Mesendoderm (in vitro differentiated cells): ENCODE measurements around the gene TRAT1. TPM values are rescaled to one million over a fixed set of nuclear protein-coding genes. Genes with fewer than 3 reads are reported as not detected.
A peak's percentile ranks its signal among the peaks of the same experiment; 100 is the strongest.

Experiments
- DNase-seq: peaks from one replicate; pipeline ENCODE4 v3.0.0; 2013
- H2AK5ac ChIP-seq: 2 replicates; pipeline ENCODE4 v1.6.1; 2013; ENCODE audit warnings: low read length, inconsistent platforms
- H2BK120ac ChIP-seq: 2 replicates; pipeline ENCODE4 v1.6.1; 2013; ENCODE audit warnings: low read depth, mild to moderate bottlenecking, low read length, moderate library complexity, mixed read lengths
- H2BK15ac ChIP-seq: replicated peaks from 2 replicates; pipeline ENCODE4 v1.6.1; 2013; ENCODE audit warnings: low read depth, mild to moderate bottlenecking, moderate library complexity
- H2BK5ac ChIP-seq: 2 replicates; pipeline ENCODE4 v1.6.1; 2013; ENCODE audit warnings: low read length, inconsistent platforms
- H3K18ac ChIP-seq: 2 replicates; pipeline ENCODE4 v1.6.1; 2013; ENCODE audit warnings: mild to moderate bottlenecking, low read length, mixed read lengths
- H3K23ac ChIP-seq: one replicate; pipeline ENCODE4 v1.6.1; 2013; ENCODE audit warnings: low read length
- H3K27ac ChIP-seq: 2 replicates; pipeline ENCODE4 v1.5.1; 2013; ENCODE audit warnings: low read depth, mild to moderate bottlenecking, inconsistent platforms, low read length, moderate library complexity
- H3K27me3 ChIP-seq: 2 replicates; pipeline ENCODE4 v1.6.1; 2013; ENCODE audit warnings: low read length, control low read depth, mild to moderate bottlenecking, inconsistent platforms; ENCODE audit not compliant: insufficient read depth, poor library complexity
- H3K36me3 ChIP-seq: 2 replicates; pipeline ENCODE4 v1.6.1; 2013; ENCODE audit warnings: low read length, inconsistent platforms; ENCODE audit not compliant: control insufficient read depth, insufficient read depth
- H3K4ac ChIP-seq: one replicate; pipeline ENCODE4 v1.6.1; 2013; ENCODE audit warnings: low read depth, mild to moderate bottlenecking, low read length, moderate library complexity
- H3K4me1 ChIP-seq: 2 replicates; pipeline ENCODE4 v1.6.1; 2013; ENCODE audit warnings: low read depth, low read length, inconsistent platforms; ENCODE audit not compliant: control insufficient read depth
- H3K4me2 ChIP-seq: 2 replicates; pipeline ENCODE4 v1.6.1; 2013; ENCODE audit warnings: low read length
- H3K4me3 ChIP-seq: 2 replicates; pipeline ENCODE4 v1.5.1; 2013; ENCODE audit warnings: mild to moderate bottlenecking, low read length
- H3K56ac ChIP-seq: one replicate; pipeline ENCODE4 v1.6.1; 2013; ENCODE audit warnings: low read length
- H3K79me1 ChIP-seq: 2 replicates; pipeline ENCODE4 v1.6.1; 2013; ENCODE audit warnings: low read length, inconsistent platforms
- H3K79me2 ChIP-seq: 2 replicates; pipeline ENCODE4 v1.6.1; 2013; ENCODE audit warnings: mild to moderate bottlenecking, low read length; ENCODE audit not compliant: control insufficient read depth, insufficient read depth
- H3K9ac ChIP-seq: 2 replicates; pipeline ENCODE4 v1.6.1; 2013; ENCODE audit warnings: low read length, inconsistent platforms
- H4K5ac ChIP-seq: one replicate; pipeline ENCODE4 v1.6.1; 2013; ENCODE audit warnings: low read length
- H4K8ac ChIP-seq: one replicate; pipeline ENCODE4 v1.6.1; 2013; ENCODE audit warnings: low read depth, mild to moderate bottlenecking, control low read depth, low read length, moderate library complexity
- WGBS: extraction: QIAGEN DNeasy Blood & Tissue Kit; methylation state at CpG from one replicate; pipeline ENCODE4 v1.1.7; 2013; ENCODE audit warnings: low lambda C conversion rate, missing lambda C conversion rate; ENCODE audit not compliant: insufficient coverage; ENCODE audit errors: extremely low coverage; 5-methylcytosine and 5-hydroxymethylcytosine counted together
- polyA plus RNA-seq, 2 experiments: library from polyadenylated mRNA; stranded (reverse); fragments of 200-250 nt; gene quantifications; one replicate each; pipeline ENCODE4 v1.2.3, GENCODE V29; 2013

Gene TRAT1
- polyA plus RNA-seq (2013, experiment 1 of 2), result not detected
- not detected for polyA plus RNA-seq (2013, experiment 2 of 2)

GRCh38 chr3:108822123-108822897, at the start of gene TRAT1:
Gene TRAT1 (plus strand): TSS chr3:108822786. CDS start chr3:108822928, 142 bp downstream.
- Histone ChIP-seq H3K18ac (no peak within 1 kb of the TSS), H2BK120ac (no peak within 1 kb of the TSS), H3K27ac (no peak within 1 kb of the TSS), H3K27me3 (no peaks in the 10 kb centered on the region), H2AK5ac (no peak within 1 kb of the TSS), H3K79me1 (no peaks in the 10 kb centered on the region), H3K4ac (no peak within 1 kb of the TSS), H2BK15ac (no peak within 1 kb of the TSS), H2BK5ac (no peak within 1 kb of the TSS), H3K79me2 (no peaks in the 10 kb centered on the region), H3K4me3 (no peak within 1 kb of the TSS), H3K9ac (no peak within 1 kb of the TSS), H3K56ac (no peak within 1 kb of the TSS), H3K23ac (no peak within 1 kb of the TSS), H3K36me3 (no peaks in the 10 kb centered on the region), H4K5ac (no peak within 1 kb of the TSS), H4K8ac (no peak within 1 kb of the TSS), H3K4me2 (no peak within 1 kb of the TSS), H3K4me1 (no peaks in the 10 kb centered on the region)
- DNase-seq, result no peak
- no CpG with 5 or more reads among the region's 6 CpGs for WGBS

- Histone ChIP-seq H3K4me1 (no peaks in the 10 kb centered on the region), H2AK5ac (no peak overlapping the region), H4K8ac (no peak overlapping the region), H3K79me2 (no peaks in the 10 kb centered on the region), H3K27me3 (no peaks in the 10 kb centered on the region), H3K79me1 (no peaks in the 10 kb centered on the region), H3K4ac (no peak overlapping the region), H3K27ac (no peak overlapping the region), H3K9ac (no peak overlapping the region), H3K18ac (no peak overlapping the region), H3K4me3 (no peak overlapping the region), H4K5ac (no peak overlapping the region), H3K56ac (no peak overlapping the region), H3K4me2 (no peak overlapping the region), H3K23ac (no peak overlapping the region), H2BK15ac (no peak overlapping the region), H3K36me3 (no peaks in the 10 kb centered on the region), H2BK120ac (no peak overlapping the region), H2BK5ac (no peak overlapping the region)
- WGBS, result no CpG with 5 or more reads among the region's 1 CpG
- DNase-seq, result no peak
These were observed 46.9 kb upstream of the TRAT1 start for GRCh38 chr3:108775649-108776048.

GRCh38 chr3:108779496-108779895, 43.1 kb upstream of the TRAT1 start:
- no peak for DNase-seq
- H3K4me2 ChIP-seq, result no peak overlapping the region
- H2AK5ac ChIP-seq, result no peak overlapping the region
- no peak overlapping the region for H2BK15ac ChIP-seq
- no peak overlapping the region for H4K8ac ChIP-seq
- H3K27ac ChIP-seq, result no peak overlapping the region
- no peaks in the 10 kb centered on the region for H3K36me3 ChIP-seq
- H3K4me3 ChIP-seq, result no peak overlapping the region
- no peak overlapping the region for H3K4ac ChIP-seq
- H2BK120ac ChIP-seq, result no peak overlapping the region
- H3K9ac ChIP-seq, result no peak overlapping the region
- no peak overlapping the region for H4K5ac ChIP-seq
- no peak overlapping the region for H2BK5ac ChIP-seq
- H3K79me1 ChIP-seq, result no peaks in the 10 kb centered on the region
- WGBS, result no CpG with 5 or more reads among the region's 3 CpGs
- no peaks in the 10 kb centered on the region for H3K4me1 ChIP-seq
- no peak overlapping the region for H3K18ac ChIP-seq
- H3K27me3 ChIP-seq, result no peaks in the 10 kb centered on the region
- H3K56ac ChIP-seq, result no peak overlapping the region
- H3K79me2 ChIP-seq, result no peaks in the 10 kb centered on the region
- no peak overlapping the region for H3K23ac ChIP-seq

- Histone ChIP-seq H3K27me3 (no peaks in the 10 kb centered on the region), H3K27ac (no peak overlapping the region), H4K5ac (no peak overlapping the region), H3K9ac (no peak overlapping the region), H3K4me3 (no peak overlapping the region), H3K4me2 (no peak overlapping the region), H3K36me3 (no peaks in the 10 kb centered on the region), H2BK15ac (no peak overlapping the region), H3K56ac (no peak overlapping the region), H3K79me1 (no peaks in the 10 kb centered on the region), H3K18ac (no peak overlapping the region), H3K23ac (no peak overlapping the region), H4K8ac (no peak overlapping the region), H3K79me2 (no peaks in the 10 kb centered on the region), H3K4me1 (no peaks in the 10 kb centered on the region), H3K4ac (no peak overlapping the region), H2BK120ac (no peak overlapping the region), H2AK5ac (no peak overlapping the region), H2BK5ac (no peak overlapping the region)
- no CpG with 5 or more reads among the region's 4 CpGs for WGBS
- peak; percentile 8 for DNase-seq
These were observed 42.4 kb upstream of the TRAT1 start for GRCh38 chr3:108780235-108780634.

GRCh38 chr3:108791473-108791872, 31.1 kb upstream of the TRAT1 start:
- H2BK120ac ChIP-seq, result no peak overlapping the region
- no peak overlapping the region for H3K27ac ChIP-seq
- no peaks in the 10 kb centered on the region for H3K4me1 ChIP-seq
- H2BK15ac ChIP-seq, result no peak overlapping the region
- no peak for DNase-seq
- no peaks in the 10 kb centered on the region for H3K27me3 ChIP-seq
- no peak overlapping the region for H3K4me3 ChIP-seq
- WGBS, result no CpG with 5 or more reads among the region's 3 CpGs
- H3K4ac ChIP-seq, result no peak overlapping the region
- H3K79me1 ChIP-seq, result no peaks in the 10 kb centered on the region
- H3K79me2 ChIP-seq, result no peaks in the 10 kb centered on the region
- no peak overlapping the region for H4K8ac ChIP-seq
- no peak overlapping the region for H3K18ac ChIP-seq
- H3K9ac ChIP-seq, result no peak overlapping the region
- H4K5ac ChIP-seq, result no peak overlapping the region
- no peak overlapping the region for H3K56ac ChIP-seq
- no peaks in the 10 kb centered on the region for H3K36me3 ChIP-seq
- no peak overlapping the region for H3K23ac ChIP-seq
- H2AK5ac ChIP-seq, result no peak overlapping the region
- no peak overlapping the region for H2BK5ac ChIP-seq
- no peak overlapping the region for H3K4me2 ChIP-seq

- no peak overlapping the region for H3K27ac ChIP-seq
- no peaks in the 10 kb centered on the region for H3K79me2 ChIP-seq
- H3K9ac ChIP-seq, result no peak overlapping the region
- no peak overlapping the region for H3K18ac ChIP-seq
- H3K27me3 ChIP-seq, result no peaks in the 10 kb centered on the region
- no peaks in the 10 kb centered on the region for H3K4me1 ChIP-seq
- H3K79me1 ChIP-seq, result no peaks in the 10 kb centered on the region
- H3K4me2 ChIP-seq, result no peak overlapping the region
- no peak overlapping the region for H2BK120ac ChIP-seq
- no peak overlapping the region for H3K56ac ChIP-seq
- no peak overlapping the region for H4K8ac ChIP-seq
- no peak overlapping the region for H2BK5ac ChIP-seq
- no peak overlapping the region for H4K5ac ChIP-seq
- no peak overlapping the region for H2AK5ac ChIP-seq
- no peak overlapping the region for H3K4me3 ChIP-seq
- DNase-seq, result no peak
- H3K4ac ChIP-seq, result no peak overlapping the region
- no peak overlapping the region for H2BK15ac ChIP-seq
- WGBS, result no CpG with 5 or more reads among the region's 2 CpGs
- no peak overlapping the region for H3K23ac ChIP-seq
- H3K36me3 ChIP-seq, result no peaks in the 10 kb centered on the region
These were observed 18.1 kb upstream of the TRAT1 start for GRCh38 chr3:108804437-108804836.
